HTR-8/SVneo (cell line): Measurements from ENCODE around the gene KIF12.
A peak's percentile ranks its signal among the peaks of the same experiment; 100 is the strongest.

Experiments
- DNase-seq: peaks from one replicate; pipeline ENCODE4 v3.0.0; 2011; ENCODE audit warnings: low spot score, mixed read lengths; ENCODE audit not compliant: insufficient read length
- FAIRE-seq: peaks from 2 replicates; lab custom pipeline; 2011; peaks lifted over from hg19 to GRCh38; lab: Jason Lieb, UNC

Gene KIF12

DNA sequence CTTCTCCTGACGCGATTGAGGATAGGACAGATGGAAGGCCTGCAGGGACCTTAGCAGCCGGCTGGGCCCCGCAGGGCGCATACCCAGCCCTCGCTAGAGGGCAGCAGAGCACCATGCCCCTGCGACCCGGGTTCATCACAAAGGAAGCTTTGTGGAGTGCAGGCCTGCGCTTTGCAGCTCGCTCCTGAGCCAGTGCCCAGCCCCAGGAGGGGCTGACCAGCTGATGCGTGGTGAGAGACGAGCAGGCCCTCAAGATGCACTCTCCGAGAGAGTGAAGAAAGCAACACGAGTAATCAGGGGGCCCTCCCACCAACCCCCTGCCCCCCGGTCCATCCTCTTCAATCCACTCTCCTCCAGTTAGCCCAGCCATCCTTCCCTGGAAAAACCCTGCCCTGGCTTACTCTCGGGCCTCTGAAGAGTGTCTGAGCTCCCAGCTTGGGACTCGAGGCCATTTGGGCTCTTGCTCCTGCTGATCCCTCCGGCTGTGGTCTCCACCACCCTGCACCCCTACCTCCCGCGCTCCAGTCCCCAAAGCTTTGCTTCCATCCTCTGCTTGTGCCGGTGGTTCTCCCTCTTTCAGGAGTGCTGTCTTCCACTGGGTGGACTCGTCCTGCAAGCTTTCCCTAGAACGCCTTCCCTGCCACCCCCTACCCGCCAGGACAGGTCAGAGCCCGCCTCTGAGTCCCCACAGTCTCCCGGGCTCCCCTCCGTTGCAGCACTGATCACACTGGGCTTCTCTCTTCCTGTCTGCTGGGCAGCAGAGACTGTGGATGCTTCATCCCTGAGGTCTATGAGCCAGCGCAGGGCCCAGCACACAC, 9.1 kb upstream of the KIF12 start:
- DNase-seq = peak; percentile 78
- FAIRE-seq = no peak

DNA sequence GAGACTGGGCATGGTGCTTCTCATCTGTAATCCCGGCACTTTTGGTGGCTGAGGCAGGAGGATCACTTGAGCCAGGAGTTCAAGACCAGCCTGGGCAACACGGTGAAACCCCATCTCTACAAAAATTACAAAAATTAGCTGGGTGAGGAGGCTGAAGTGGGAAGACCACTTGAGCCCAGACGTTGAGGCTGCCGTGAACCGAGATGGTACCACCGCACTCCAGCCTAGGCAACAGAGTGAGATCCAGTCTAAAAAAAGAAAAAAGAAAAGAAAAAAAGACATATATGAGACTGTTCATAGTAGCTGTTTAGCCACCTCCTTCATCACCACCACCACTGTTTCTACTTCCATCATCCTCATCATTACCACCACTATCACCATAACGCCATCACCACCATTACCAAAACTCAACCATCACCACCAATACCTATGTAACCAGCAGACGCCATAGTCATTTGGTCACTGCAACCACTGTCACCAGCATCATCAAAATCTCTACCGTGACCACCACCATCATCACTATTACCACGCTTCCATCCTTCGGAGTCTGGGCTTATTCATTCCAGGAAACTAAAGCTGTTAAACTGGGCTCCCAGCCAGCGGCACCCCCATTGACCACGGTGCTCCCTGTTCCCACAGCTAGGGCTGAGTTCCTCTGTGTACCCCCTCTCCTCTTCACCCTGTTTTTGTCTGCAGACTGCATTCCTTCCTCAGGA, 8.4 kb upstream of the KIF12 start:
- no peak for FAIRE-seq
- no peak for DNase-seq

DNA sequence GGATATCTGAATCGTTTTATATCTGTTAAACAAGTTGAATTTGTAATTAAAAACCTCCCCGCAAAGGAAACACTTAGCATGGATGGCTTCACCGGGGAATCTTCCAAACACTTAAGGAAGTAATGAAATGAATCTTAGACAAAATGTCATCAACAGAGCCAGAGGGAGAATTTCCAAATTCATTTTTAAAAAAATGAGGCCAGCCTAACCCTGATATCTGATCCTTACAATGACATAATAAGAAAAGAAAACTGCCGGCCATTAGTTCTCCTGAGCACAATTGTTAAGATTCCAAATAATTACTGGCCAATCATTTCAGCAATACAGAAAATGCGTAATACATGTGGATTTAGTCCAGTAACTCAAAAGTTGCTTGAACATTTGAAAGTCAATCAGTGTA, 6.1 kb upstream of the KIF12 start:
- FAIRE-seq = no peak
- DNase-seq = no peak

GRCh38 chr9:114102484-114102883, 3.4 kb upstream of the KIF12 start:
- FAIRE-seq (no peak), DNase-seq (no peak)

DNA sequence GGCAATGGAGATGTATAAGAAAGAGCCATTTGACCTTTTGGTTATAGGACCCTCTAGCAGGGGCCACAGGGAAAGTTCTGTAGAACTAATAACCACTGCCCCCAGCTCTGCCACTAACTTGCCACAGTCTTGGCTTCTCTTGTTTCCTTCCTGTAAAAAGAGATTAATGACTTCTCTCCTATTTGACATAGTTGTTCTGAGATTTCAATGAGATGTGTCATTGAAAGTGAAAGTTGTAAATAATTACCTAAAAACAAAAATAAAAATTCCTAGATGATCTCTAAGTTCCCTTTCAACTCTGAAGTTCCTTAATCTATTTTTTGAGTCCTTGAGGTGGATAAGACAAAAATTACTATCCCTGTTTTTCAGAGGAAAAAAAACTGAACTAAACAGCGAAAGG, 1.4 kb upstream of the KIF12 start:
- FAIRE-seq = no peak
- DNase-seq = no peak

DNA sequence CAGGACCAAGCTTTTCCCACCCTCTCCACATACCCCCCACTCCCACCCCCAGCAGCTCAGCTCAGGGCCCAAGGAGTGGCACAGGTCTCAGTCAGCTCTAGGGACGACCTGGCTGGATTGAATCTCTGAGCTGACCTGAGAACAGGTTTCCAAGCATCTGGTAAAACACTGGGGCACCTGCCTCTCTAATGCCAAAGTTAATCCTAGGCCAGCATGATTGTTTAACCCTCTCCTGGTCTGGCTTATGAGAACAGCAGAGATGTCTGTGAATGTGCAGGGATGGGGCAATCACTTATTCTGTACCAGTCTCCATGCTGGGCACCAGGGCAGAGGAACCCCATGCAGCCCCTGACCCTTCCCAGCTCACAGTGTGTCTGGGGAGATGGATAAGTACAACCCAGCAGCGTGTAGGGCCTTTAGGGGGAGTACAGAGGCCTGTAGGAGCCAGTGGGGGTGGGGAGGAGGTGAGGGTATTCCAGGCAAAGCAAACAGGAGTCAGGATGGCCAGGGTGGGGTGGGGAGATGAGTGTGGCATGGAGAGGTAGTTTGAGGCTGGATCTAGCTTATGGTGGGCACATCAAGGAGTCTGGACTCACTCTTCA, 678 bp upstream of the KIF12 start:
- DNase-seq (no peak), FAIRE-seq (no peak)

GRCh38 chr9:114098021-114098935, 814 bp downstream of the KIF12 start:
- FAIRE-seq = no peak

DNA sequence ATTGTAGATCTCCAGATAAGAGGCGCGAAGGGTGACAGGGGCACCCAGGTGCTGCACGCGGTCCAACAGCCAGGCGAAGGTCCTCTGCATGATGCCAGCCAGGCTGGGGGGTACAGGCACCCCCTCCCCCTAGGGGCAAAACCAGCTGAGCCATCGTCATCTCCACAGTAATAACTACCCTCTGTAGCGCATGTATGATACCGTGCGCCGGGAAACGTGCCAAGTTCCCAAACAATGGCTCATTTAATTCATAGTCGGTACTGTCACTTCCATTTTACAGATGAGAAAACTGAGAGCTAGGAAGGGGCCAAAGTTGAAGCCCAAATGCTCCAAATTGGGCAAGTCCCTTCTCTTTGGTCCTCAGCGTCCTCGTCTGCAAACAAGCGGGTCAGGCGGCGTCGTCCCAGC, 1.5 kb downstream of the KIF12 start:
- no peak for DNase-seq
- FAIRE-seq = no peak

More at GRCh38 chr9:114098021-114098935, 814 bp downstream of the KIF12 start:
- no peak for DNase-seq

GRCh38 chr9:114096866-114097612, 2.1 kb downstream of the KIF12 start:
- no peak for DNase-seq
- FAIRE-seq = no peak

DNA sequence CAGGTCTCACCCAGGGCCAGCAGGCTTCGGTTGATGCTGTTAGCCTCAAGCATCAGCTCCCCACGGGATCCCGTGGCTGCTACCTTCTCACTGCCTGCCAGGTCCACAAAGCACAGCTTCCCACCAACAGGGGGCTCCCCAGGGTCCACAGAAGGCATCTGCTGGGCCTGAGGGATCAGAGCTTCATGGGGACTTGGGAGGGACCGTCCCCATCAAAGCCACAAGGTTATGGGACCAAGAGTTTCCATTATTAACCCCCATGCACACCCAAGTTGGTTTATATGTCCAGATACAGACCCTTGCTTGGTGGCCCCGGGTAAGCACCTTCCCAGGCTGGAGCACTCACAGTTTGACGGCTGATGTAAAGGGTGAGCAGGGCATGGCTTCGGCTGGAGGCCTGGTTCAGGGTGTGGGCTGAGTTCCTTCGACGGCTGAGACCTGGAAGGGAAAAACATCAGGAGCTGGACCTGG, 3.0 kb downstream of the KIF12 start:
- FAIRE-seq (no peak), DNase-seq (no peak)

GRCh38 chr9:114094971-114095370, 4.1 kb downstream of the KIF12 start:
- no peak for DNase-seq
- FAIRE-seq = no peak

DNA sequence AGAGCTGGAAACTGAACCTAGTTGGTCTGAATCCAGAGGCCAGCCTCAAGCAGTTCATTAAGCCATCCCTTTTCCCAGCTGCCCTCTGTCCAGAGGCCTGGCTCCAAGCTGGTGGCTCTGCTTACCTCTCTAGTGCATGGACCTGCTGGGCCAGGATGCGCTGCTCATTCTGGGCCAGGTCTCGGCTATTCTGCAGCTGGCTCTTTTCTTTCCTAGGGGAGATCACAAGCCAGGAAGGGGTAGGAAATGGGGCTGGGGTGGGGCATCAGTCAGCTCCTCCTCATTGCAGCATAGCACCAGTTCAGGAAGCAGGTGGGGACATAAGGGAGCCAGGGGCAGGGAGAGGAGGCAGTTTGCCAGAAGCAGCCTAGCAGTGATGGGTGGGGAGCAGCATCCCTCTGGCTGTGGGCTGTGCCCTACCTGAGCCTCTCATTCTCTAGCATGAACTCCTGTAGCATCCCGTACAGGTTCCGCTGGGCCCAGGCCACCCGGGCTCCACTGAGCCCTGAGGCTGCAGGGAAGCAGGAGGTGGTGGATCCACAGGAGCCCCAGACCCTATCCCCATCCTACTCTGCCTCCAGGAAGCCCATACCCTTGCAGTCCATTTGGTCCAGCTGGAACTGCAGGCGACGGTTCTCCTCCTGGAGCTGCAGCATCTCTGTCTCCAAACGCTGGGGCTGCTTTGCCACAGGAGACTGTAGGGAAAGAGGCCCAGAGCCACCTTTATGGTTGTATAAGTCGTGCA, 5.2 kb downstream of the KIF12 start:
- no peak for DNase-seq
- no peak for FAIRE-seq

- DNase-seq = no peak
- no peak for FAIRE-seq
Observed at GRCh38 chr9:114093031-114093471, 6.0 kb downstream of the KIF12 start.

- no peak for FAIRE-seq
Observed at GRCh38 chr9:114092336-114092735, 6.8 kb downstream of the KIF12 start.

GRCh38 chr9:114091711-114092110, 7.4 kb downstream of the KIF12 start:
- DNase-seq (no peak), FAIRE-seq (no peak)

More at GRCh38 chr9:114092336-114092735, 6.8 kb downstream of the KIF12 start:
- DNase-seq = no peak

DNA sequence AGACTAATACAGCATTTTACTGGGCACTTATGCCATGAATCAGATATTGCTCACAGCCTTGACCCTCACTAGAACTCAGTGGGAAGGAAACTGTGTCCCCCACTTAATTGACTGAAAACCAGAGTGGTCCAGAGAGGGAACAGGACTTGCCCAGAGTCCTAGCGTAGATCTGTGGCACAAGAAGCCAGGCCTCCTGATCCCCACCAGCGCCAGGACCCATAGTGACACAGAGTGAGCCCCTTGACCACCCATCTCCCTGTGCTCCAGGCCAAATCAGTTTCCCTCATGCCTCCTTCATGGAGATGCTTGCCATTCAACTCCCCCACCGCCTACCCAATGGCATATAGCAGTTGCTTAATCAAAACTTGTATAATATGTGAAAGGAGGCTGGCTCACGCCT, 8.3 kb downstream of the KIF12 start:
- no peak for DNase-seq

DNA sequence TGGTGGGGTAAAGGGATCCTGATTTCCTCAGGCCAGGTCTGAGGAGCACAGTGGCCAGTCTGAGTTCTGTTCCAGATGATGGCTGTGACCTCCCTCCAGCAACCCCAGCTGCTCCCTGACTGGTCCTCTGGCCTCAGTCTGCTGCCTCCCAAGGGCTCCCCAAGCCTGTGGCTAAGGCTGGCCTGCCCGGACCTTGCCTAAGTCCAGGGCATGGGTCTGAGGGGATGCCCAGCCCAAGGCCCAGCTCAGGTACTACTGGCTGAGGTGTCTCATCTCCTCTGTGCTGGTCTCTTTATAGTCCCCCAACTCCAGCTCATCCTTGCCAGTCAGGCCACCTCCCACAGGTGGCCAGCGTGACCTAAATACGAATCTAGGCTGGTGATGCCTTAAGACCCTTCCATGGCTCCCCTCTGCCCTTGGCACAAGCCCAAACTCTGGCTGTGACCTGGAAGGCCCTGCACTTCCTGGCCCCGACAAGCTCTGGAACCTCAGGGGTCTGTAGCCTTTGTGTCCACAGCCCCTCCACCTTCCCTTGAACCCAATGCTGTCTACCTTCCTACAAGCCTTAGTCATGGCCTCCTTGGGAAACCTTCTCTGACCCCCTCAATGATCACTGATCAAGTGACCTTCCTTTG, 9.8 kb downstream of the KIF12 start:
- DNase-seq (no peak), FAIRE-seq (no peak)

More for the DNA sequence above, 8.3 kb downstream of the KIF12 start:
- FAIRE-seq = no peak

DNA sequence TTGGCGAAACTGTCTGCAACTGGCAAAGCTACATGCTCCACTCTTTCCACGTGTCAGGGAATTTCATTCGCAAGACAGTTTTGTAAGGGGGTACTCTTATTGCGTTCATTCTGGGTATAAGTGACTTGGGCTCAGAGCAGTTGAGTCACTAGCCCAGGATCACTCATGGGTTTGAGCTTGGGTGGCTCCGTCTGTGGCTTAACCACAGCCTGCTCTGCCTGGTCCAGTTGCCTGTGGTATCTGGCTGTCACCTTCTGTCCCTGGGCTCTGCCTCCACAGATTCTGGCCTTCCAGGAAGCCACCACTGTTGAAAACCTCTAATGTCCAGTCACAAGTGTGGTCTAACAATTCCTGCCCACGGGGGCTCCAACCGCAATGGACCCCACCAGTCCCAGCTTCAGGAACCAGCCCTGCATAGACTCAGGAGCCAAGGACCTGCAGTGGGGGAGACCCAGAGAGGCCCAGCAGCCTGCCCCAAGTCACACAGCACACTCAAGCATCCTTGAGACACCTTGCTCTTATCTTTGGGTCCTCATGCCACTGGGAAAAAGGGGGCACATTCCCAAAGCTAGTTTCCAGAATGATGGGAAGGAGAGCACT, 10.4 kb downstream of the KIF12 start:
- FAIRE-seq (no peak), DNase-seq (no peak)
